Vagina (tissue), 2 donors: ENCODE data around the gene FBXO42. TPM values are rescaled to one million over a fixed set of nuclear protein-coding genes. Genes with fewer than 3 reads are reported as not detected.

Experiments
- DNase-seq, 2 donors: peaks; one replicate each; pipeline ENCODE4 v3.0.0-alpha.2; 2017; ENCODE audit errors: extremely low spot score in 2 of 2
- H3K27ac ChIP-seq: fragments of 200-600 bp; sonication (generic); one replicate; pipeline ENCODE4 v1.5.1; 2019
- H3K27me3 ChIP-seq: fragments of 200-600 bp; sonication (generic); one replicate; pipeline ENCODE4 v1.5.1; 2019
- H3K36me3 ChIP-seq, 2 donors: fragments of 200-600 bp; sonication (generic); one replicate each; pipeline ENCODE4 v1.5.1; 2017 to 2019
- H3K4me1 ChIP-seq: fragments of 200-600 bp; sonication (generic); one replicate; pipeline ENCODE4 v1.5.1; 2019
- H3K4me3 ChIP-seq, 2 donors: fragments of 200-600 bp; sonication (generic); 1 replicate in 1 of 2; 2 replicates in 1 of 2; pipeline ENCODE4 v1.5.1; 2016 to 2019
- H3K9me3 ChIP-seq: fragments of 200-600 bp; sonication (generic); one replicate; pipeline ENCODE4 v1.5.1; 2019
- POLR2A ChIP-seq, 2 donors: fragments of 450-650 bp; IDR thresholded peaks; one replicate each; pipeline ENCODE4 v1.6.1; 2017; ENCODE audit warnings: antibody characterized with exemption in 2 of 2, mild to moderate bottlenecking in 2 of 2, moderate library complexity in 2 of 2
- POLR2AphosphoS5 ChIP-seq, 2 donors: sonication (generic); formaldehyde crosslinking; IDR thresholded peaks; one replicate each; pipeline ENCODE4 v1.9.0; 2017; ENCODE audit warnings: antibody characterized with exemption in 2 of 2, mild to moderate bottlenecking in 2 of 2, low read depth in 1 of 2; ENCODE audit not compliant: insufficient read depth in 1 of 2
- intact Hi-C: fragments of 100-400 bp; cut with DNase I; formaldehyde crosslinking; loops from one replicate; pipeline ENCODE4 v1.15.1; 2023
- total RNA-seq: library from RNA; depleted of rRNA; stranded (reverse); fragments of >200 nt; gene quantifications from one replicate; pipeline ENCODE4 v1.2.3, GENCODE V29; 2016
- TF ChIP-seq, protein P1 (sequence below), 3 experiments: fragments of 450-650 bp in 2 of 3; fragments of 200-600 bp in 1 of 3; sonication (generic) in 1 of 3; IDR thresholded peaks; one replicate each; pipeline ENCODE4 v1.5.1; 2017 to 2019; ENCODE audit warnings: antibody characterized with exemption in 3 of 3, mild to moderate bottlenecking in 2 of 3, moderate library complexity in 2 of 3

Gene FBXO42
- total RNA-seq, 1 donor from 2014 or later = 24.8 TPM

DNA sequence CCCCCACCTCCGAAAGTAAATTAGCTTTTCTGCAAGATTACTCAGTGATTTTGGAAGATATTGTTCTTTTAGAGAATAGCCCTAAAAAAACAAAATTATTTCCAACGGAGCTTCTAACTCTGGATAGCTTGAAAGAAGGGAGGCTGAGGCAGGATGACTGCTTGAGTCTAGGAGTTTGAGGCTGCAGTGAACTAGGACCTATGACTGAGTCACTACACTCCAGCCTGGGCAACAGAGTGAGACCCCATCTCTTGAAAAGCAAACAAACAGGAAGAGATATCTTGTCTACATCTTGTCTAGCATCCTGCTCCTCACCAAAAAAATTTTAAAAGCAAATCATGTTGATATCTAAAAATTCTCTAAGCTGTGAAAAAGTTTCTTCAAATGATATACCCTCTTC is 73.1 kb downstream of the FBXO42 start:
- no peak for TF ChIP-seq POLR2A (IDR thresholded peaks at IDR 0.05)
- TF ChIP-seq POLR2AphosphoS5 (IDR thresholded peaks at IDR 0.05; ENCODE audit: insufficient read depth in 1 of 2, low read depth in 1 of 2) = no peak
- TF ChIP-seq, protein P1, sequence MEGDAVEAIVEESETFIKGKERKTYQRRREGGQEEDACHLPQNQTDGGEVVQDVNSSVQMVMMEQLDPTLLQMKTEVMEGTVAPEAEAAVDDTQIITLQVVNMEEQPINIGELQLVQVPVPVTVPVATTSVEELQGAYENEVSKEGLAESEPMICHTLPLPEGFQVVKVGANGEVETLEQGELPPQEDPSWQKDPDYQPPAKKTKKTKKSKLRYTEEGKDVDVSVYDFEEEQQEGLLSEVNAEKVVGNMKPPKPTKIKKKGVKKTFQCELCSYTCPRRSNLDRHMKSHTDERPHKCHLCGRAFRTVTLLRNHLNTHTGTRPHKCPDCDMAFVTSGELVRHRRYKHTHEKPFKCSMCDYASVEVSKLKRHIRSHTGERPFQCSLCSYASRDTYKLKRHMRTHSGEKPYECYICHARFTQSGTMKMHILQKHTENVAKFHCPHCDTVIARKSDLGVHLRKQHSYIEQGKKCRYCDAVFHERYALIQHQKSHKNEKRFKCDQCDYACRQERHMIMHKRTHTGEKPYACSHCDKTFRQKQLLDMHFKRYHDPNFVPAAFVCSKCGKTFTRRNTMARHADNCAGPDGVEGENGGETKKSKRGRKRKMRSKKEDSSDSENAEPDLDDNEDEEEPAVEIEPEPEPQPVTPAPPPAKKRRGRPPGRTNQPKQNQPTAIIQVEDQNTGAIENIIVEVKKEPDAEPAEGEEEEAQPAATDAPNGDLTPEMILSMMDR (IDR thresholded peaks at IDR 0.05) = no peak
- H3K9me3 ChIP-seq = no peaks in the 10 kb centered on the region
- no peak for DNase-seq
- H3K4me1 ChIP-seq = peaks cover 6% of the 10 kb centered on the region
- no peaks in the 10 kb centered on the region for H3K36me3 ChIP-seq
- no peaks in the 10 kb centered on the region for H3K27me3 ChIP-seq
- intact Hi-C loops = no loop called here
- H3K27ac ChIP-seq = no peak overlapping the region
- H3K4me3 ChIP-seq = no peak overlapping the region

GRCh38 chr1:16276302-16277030 is 75.8 kb downstream of the FBXO42 start:
- peaks cover 6% of the 10 kb centered on the region for H3K4me1 ChIP-seq
- H3K27me3 ChIP-seq = no peaks in the 10 kb centered on the region
- intact Hi-C loops = no loop called here
- DNase-seq = no peak
- no peak overlapping the region for H3K27ac ChIP-seq
- no peaks in the 10 kb centered on the region for H3K9me3 ChIP-seq
- H3K4me3 ChIP-seq = no peak overlapping the region
- no peaks in the 10 kb centered on the region for H3K36me3 ChIP-seq
- TF ChIP-seq, protein P1 (IDR thresholded peaks at IDR 0.05) = no peak
- TF ChIP-seq POLR2AphosphoS5 (IDR thresholded peaks at IDR 0.05; ENCODE audit: insufficient read depth in 1 of 2, low read depth in 1 of 2) (no peak), POLR2A (IDR thresholded peaks at IDR 0.05) (no peak)

- peaks cover 6% of the 10 kb centered on the region for H3K4me1 ChIP-seq
- no peak for DNase-seq
- intact Hi-C loops = no loop called here
- no peak overlapping the region for H3K4me3 ChIP-seq
- no peaks in the 10 kb centered on the region for H3K36me3 ChIP-seq
- TF ChIP-seq, protein P1 (IDR thresholded peaks at IDR 0.05) = no peak
- TF ChIP-seq POLR2A (IDR thresholded peaks at IDR 0.05) = no peak
- no peak for TF ChIP-seq POLR2AphosphoS5 (IDR thresholded peaks at IDR 0.05; ENCODE audit: insufficient read depth in 1 of 2, low read depth in 1 of 2)
- H3K27me3 ChIP-seq = no peaks in the 10 kb centered on the region
- no peaks in the 10 kb centered on the region for H3K9me3 ChIP-seq
- H3K27ac ChIP-seq = no peak overlapping the region
Measured at GRCh38 chr1:16275591-16275990, 76.7 kb downstream of the FBXO42 start.

GRCh38 chr1:16267690-16268180 is 84.5 kb downstream of the FBXO42 start:
- peaks cover 12% of the 10 kb centered on the region for H3K4me1 ChIP-seq
- H3K36me3 ChIP-seq = no peaks in the 10 kb centered on the region
- no peak overlapping the region for H3K27ac ChIP-seq
- no peak for DNase-seq
- no peaks in the 10 kb centered on the region for H3K9me3 ChIP-seq
- H3K27me3 ChIP-seq = no peaks in the 10 kb centered on the region
- intact Hi-C loops = no loop called here
- no peak overlapping the region for H3K4me3 ChIP-seq
- TF ChIP-seq POLR2A (IDR thresholded peaks at IDR 0.05) = no peak
- TF ChIP-seq, protein P1 (IDR thresholded peaks at IDR 0.05) = no peak
- no peak for TF ChIP-seq POLR2AphosphoS5 (IDR thresholded peaks at IDR 0.05; ENCODE audit: insufficient read depth in 1 of 2, low read depth in 1 of 2)

- no peaks in the 10 kb centered on the region for H3K36me3 ChIP-seq
- H3K27ac ChIP-seq = no peak overlapping the region
- intact Hi-C loops = no loop called here
- H3K4me1 ChIP-seq = peaks cover 12% of the 10 kb centered on the region
- H3K4me3 ChIP-seq = no peak overlapping the region
- H3K27me3 ChIP-seq = no peaks in the 10 kb centered on the region
- TF ChIP-seq POLR2A (IDR thresholded peaks at IDR 0.05) (no peak), POLR2AphosphoS5 (IDR thresholded peaks at IDR 0.05; ENCODE audit: insufficient read depth in 1 of 2, low read depth in 1 of 2) (no peak)
- TF ChIP-seq, protein P1 (IDR thresholded peaks at IDR 0.05) = no peak
- no peak for DNase-seq
- H3K9me3 ChIP-seq = no peaks in the 10 kb centered on the region
Measured at GRCh38 chr1:16266411-16267118, 85.7 kb downstream of the FBXO42 start.
